CD1c-positive myeloid dendritic cell (primary cell): Measurements from ENCODE around the gene NVL.
A peak's percentile ranks its signal among the peaks of the same experiment; 100 is the strongest.
"Not testable (repeated sequence)": the region's sequence is repeated elsewhere in the genome, so short reads cannot be mapped to it uniquely, and the experiment has no call there.

Experiments
- DNase-seq: peaks from one replicate; pipeline ENCODE4 v3.0.0-alpha.2; 2016; ENCODE audit errors: extremely low spot score

Gene NVL

GRCh38 chr1:224237119-224237881 is 92.7 kb downstream of the NVL start:
- DNase-seq = no peak

- no peak for DNase-seq
Measured at GRCh38 chr1:224235813-224236493, 94.0 kb downstream of the NVL start.

GRCh38 chr1:224234017-224234416 is 96.0 kb downstream of the NVL start:
- no peak for DNase-seq

- DNase-seq = no peak
Measured at GRCh38 chr1:224226849-224227502, 103.0 kb downstream of the NVL start.

GRCh38 chr1:224223819-224224714 is 105.9 kb downstream of the NVL start:
- DNase-seq = no peak

DNA sequence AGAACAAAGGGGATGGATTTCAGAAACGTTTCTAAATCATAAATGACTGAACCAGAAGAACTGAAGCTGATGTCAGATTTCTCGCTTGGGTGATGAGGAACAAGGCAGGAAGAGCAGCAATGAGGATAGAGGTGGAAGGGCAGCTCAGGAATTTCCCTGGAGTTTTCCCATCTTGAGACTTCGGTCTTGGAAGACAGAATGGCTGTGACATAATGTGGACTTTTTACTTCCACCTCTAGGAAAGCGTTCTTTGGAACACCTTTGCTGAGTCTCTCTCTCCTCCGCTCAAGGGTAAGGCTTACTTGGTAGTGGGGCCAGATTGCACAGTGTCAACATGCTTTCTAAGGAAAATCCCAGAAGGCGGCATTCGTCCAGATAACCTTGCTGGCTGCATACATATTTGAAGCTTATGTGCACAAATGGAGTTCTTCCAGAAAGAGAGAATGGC is 110.3 kb downstream of the NVL start:
- DNase-seq = no peak

DNA sequence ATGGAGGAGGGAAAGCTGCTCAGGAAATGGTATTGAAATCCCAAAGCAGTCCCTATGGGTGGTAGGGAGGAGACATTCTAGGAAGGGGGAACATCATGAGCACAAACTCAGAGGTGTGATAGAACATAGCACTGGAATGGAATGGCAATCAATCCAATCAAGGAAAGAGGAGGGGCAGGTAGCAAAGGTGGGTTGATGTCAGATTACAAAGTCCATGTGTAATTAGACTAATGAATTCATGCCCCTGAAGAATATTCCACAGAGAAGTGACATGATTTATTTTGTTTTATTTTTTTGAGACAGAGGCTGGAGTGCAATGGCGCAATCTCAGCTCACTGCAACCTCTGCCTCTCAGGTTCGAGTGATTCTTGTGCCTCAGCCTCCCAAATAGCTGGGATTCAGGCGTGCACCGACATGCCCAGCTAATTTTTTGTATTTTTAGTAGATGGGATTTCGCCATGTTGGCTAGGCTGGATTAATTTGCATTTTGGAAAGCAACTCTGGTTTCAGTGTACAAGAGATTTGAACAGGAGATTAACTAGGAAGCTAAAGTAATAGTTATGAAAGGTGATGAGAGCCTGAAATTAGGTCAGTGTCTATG is 110.9 kb downstream of the NVL start:
- DNase-seq = no peak

GRCh38 chr1:224217655-224218623 is 112.0 kb downstream of the NVL start:
- DNase-seq = peak; percentile 54

- DNase-seq = no peak
Measured at GRCh38 chr1:224216382-224216781, 113.6 kb downstream of the NVL start.

GRCh38 chr1:224213438-224214119 is 116.4 kb downstream of the NVL start:
- peak; percentile 33 for DNase-seq

DNA sequence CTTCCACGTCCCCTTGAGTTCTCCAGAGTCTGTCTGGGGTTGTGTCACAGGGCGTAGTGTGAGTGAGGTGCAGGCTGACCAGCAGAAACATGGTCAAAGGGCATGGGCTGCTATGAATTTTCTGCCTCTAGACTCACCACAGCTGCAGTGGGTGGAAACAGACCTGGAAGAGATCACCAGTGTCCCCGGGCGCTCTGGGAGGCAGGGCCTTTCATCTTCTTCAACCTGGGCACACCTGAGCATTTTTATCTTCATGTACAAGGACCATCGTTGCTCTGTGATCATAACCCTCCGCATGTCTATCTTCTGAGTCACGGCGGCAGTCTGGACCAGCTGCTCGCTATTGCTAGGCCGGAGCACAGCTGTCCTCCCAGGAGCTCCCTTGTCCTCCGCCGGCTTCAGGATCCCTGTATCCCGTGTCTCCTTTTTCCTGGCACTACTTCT is 117.3 kb downstream of the NVL start:
- DNase-seq = no peak

- DNase-seq = no peak
Measured at GRCh38 chr1:224211206-224211962, 118.6 kb downstream of the NVL start.

DNA sequence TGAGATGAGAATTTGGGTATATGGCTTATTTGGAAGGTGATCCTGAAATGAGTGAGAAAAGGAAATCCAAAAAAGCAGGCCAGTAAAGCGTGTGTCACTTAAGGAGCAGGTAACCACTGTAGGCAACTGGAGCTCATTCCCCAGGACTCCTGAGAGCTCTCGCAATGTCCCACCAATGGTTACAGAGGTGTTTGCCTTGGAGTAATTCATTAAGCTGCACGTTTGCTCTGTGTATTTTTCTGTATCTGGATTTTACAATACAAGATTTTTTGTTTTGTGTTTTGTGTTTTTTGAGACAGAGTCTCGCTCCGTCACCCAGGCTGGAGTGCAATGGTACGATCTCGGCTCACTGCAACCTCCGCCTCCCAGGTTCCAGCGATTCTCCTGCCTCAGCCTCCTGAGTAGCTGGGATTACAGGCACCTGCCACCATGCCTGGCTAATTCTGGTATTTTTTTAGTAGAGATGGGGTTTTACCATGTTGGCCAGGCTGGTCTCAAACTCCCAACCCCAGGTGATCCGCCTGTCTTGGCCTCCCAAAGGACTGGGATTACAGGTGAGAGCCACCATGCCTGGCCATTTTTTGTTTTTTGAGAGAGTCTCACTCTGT is 123.9 kb downstream of the NVL start:
- DNase-seq = not testable (repeated sequence)

GRCh38 chr1:224205438-224205840 is 124.5 kb downstream of the NVL start:
- peak; percentile 76 for DNase-seq

DNA sequence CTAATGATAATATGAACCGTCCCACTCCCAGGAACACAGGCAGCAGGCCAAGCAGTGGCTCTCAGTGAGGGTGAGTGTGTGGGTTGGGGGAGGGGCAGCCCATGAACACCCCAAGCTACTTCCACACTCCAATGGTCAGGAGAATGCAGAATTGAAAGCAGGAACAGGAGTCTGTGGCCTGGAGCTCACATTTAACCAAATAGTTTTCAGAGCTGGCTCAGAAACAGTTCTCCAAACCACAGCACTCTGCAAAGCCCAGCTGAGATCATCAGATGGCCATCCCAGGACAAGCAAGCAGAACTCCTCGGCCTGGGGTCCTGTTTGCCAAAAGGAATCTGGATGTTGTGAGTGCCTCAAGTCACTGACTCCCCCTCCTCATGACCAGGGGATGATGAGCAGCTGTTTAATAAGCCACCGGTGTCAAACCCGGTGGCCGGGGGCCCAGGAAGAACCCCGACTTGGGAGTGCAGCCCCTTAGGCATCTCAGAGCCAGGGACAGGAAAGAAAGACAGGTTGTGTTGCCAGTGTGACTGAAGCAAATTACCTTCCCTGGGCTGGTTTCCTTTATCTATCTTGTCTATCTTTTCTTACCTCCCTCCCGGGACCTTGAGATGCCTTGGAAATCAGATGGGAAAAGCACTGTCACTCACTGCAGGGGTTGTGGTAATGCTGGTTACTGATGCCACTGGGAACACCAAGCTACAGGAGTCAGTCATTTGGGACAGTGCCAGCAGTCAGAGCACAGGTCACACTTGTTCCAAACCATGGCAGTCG is 126.5 kb downstream of the NVL start:
- peak; percentile 91 for DNase-seq

- DNase-seq = no peak
Measured at GRCh38 chr1:224201853-224202252, 128.1 kb downstream of the NVL start.

GRCh38 chr1:224201383-224201782 is 128.6 kb downstream of the NVL start:
- no peak for DNase-seq
